ENCODE data around the gene VAPA.

Gene VAPA

GRCh38 chr18:9913526-9914333, at the start of gene VAPA:
Gene VAPA (plus strand): TSS chr18:9914016. CDS start chr18:9914257, 241 bp downstream.
- peak; percentile 49 for DNase-seq

- no peak for DNase-seq
Observed at GRCh38 chr18:9865764-9866490, 47.9 kb upstream of the VAPA start.

DNA sequence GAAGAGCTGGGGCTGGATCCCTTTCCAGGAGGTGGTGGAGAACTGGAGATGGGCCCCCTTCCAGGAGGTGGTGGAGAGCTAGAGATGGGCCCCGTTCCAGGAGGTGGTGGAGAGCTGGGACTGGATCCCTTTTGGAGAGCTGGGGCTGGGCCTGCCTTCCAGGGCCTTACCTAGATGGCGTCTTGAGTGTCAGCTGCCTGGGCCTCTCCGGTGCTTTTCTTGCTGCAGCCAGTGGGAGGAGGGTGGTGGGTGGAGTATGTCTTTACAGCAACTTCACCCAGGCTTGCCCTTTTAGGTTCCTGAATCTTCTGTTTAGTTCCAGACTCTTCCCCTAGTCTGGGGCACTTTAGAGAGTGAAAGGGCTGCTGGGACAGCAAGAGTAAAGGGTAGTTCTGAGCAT, 47.2 kb upstream of the VAPA start:
- DNase-seq = no peak

DNA sequence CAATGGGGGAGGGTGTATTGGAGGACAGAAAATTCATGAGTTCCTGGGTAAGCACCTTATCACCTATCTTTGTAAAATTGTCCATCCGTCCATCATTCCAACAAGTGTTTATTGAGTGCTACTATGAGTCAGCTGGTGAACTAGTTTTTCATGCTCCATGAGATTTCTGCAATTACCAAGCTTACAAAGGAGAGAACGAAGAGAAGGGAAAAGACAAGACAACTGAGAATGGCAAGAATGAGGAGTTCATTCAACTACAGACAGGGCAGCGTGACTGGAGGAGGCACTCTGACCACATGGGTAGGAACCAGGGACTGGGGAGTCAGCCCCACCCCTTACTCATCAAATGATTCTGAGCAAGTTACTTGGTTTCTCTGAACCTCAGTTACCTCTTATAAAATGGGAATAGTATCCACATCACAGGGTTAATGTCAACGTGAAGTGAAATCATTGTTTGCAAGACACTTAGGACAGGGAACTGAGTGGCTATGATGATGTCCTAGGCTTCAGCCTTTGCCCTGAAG, 46.7 kb upstream of the VAPA start:
- no peak for DNase-seq

DNA sequence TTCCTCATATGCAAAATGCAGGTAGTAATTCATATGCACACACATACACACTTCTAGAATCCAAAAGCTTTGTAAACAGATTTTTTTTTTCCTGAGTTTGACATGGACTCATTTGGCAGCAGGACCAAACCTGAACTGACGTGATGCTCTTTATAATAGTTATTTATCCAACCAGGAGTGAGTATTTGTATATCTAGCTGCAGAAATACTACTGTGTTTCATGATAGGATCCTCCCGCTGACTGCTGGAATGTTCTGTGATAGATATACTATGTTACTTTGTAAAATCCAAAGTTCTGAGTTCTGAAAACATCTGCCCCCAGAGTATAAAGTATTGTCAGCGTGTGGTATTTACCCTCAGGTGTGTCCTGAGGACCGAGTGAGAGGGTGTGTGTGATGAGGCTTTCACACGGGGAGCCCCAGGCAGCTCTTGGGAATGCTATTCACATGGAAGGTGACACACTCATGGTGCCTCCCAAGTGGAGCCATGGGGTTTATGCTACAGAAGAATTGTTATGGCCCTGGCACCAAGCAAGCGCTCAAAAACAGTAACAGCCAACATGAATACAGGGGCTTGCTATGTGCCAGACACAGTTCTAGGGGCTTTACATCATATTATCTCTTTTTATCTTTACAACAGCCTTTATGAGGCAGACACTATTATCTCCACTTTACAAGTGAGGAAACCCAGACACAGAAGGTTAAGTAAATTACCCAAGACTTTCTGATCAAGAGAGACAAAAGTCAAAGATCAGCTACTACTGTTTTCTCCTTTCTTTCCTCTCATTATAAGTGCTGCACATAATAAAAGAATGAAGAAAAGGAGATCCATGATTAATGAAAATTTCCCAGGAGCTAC, 44.7 kb upstream of the VAPA start:
- no peak for DNase-seq

DNA sequence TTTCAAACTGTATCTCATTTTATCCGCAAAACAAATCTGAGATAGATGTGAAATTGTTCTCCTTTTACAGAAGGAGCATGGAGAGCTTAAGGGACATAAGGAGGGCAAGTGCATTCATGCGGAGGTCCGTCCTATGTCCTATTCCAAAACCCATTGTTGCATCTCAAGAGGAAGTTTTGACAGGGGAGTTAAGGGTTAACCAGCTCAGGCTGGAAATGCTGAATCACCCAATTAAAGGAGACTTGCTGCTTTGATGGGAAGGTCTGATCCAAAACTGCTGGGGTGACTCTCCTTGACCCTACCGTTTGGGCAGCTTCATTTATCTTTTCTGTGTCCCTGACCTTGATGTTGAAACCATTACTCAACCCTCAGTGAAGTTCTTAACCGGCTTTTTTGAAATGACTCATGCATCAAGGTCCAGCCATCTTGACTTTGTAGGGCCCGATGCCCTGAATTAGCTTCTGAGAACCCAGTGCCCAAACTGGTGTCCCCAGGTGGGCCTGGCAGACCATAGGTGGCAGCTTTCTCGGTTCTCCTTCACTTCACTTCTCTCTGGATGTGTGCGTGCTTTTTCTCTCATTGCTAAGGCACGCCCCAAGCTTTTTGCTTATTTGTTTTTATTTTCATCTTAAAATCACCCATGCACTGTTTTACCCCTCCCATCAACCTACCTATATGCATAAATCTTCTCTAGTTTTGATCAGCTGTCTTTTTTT, 43.9 kb upstream of the VAPA start:
- no peak for DNase-seq

DNA sequence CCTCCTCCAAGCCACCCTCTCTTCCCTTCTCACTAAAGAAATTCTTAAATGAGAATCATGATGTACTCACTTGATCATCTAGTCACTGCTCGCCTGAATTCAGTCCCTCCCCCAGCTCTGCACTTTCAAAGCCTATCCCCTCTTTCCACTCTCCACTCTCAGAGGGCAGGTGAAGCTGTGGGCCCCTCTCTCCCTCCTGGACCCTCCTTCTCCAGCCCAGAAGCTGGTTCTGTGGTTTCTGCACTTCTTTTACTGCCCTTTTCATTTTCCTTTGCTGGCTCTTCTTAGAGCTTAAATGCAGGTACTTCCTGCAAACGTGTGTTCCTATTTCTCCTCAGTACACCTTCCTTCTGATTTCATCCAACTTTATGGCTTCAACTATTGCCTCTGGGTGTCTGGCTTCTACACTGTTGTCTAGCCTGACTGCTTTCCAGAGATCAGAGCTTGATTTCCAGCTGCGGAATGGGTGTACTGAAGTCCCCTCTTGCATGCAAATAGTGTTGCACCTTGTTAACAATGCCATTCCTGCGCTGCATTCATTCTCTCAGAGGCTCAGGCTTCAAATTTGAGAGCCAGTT, 43.3 kb upstream of the VAPA start:
- DNase-seq = no peak

DNA sequence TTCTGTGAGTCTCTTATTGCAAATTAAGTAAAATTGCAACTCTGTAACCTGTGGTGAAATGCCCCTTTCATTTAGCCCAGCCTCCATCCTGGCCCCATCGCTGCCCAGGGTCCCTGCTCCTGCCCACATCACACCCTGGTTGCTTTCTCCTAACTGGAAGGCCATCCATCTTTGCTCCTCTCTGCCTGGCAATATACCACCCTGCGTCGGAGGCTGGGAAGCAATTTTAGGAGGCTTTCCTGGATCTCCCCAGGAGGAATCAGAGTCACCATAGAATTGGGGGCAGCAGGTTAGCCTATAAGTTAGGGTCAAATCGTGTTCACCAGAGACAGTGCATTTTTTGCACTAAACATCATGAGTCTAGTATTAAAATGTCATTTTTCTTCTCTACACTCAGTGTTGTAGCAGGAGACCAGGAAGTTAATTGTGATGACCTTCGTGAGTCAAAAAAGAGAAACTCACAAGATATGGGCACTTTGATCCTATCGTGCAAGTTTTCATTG, 42.5 kb upstream of the VAPA start:
- no peak for DNase-seq

DNA sequence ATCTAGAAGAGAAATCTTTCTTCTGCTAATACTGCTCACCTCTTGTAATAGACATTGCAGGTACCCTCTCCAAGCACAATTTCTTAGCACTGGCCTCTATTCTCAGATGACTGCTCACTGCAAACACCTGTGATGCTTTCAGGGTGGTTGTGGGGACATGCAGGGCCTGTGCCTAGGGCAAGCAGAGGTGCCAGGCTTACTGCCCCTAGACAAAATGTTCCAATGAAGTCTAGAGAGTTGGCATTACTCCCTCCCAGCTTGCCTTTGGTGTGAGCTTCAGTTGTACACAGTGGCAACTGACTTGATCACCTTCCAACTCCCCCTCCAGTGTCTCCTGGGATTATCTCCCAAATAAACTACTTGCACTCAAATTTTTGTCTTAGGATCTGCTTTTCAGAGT, 41.0 kb upstream of the VAPA start:
- no peak for DNase-seq

- no peak for DNase-seq
Observed at GRCh38 chr18:9874728-9875127, 39.1 kb upstream of the VAPA start.

GRCh38 chr18:9876212-9876866, 37.5 kb upstream of the VAPA start:
- no peak for DNase-seq

DNA sequence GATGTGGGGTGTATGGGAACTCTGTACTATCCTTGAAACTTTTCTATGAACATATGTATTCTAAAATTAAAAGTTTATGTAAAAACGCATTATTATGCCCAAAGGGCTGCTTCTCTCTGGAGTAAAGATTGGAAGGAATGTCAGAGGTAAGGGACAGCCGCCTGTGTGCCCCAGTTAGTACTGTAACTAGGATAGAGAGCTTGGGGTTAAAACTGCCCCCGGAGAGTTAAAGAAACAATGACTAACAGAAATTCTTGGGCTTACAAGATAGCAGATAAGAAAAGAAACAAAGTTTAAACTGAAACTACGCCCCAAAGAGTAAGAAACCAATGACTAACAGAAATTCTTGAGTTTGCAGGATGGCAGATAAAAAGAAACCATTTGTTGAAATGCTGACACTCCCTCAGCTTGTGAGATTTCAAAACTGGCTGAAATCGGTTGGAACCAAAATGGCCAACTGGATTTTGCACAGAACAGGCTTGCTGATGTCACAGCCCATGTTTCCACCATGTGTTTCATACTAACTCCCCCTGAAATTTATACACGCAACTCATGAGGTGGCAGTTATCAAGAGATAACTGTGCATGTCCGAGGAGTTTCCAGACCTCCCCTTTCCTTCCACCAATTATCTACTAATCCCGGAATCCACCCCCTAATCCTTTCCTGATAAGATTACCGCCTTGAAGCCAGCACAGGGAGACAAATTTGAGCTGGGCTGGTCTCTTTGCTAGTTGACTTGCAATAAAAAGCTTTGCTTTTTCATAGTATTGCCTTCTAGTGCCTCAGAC, 36.8 kb upstream of the VAPA start:
- no peak for DNase-seq

- no peak for DNase-seq
Observed at GRCh38 chr18:9877655-9878014, 36.2 kb upstream of the VAPA start.

GRCh38 chr18:9878095-9878494, 35.7 kb upstream of the VAPA start:
- no peak for DNase-seq

DNA sequence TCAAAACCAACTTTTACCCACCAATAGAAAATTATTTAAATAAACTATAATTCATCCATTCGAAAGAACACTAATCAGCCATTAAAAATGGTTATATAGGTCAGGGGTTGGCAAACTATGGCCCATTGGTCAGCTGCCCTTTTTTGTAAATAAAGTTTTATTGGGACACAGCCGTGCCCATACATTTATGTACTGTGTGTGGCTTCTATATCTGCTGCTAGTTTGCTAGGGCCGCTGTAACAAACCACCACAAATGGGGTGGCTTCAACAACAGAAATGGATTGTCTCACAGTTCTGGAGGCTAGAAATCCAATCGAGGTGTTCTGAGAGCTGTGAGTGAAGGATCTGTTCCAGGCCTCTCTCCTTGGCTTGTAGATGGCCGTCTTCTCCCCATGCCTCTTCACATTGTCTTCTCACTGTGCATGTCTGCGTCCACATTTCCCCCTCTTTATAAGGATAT, 35.0 kb upstream of the VAPA start:
- DNase-seq = no peak

DNA sequence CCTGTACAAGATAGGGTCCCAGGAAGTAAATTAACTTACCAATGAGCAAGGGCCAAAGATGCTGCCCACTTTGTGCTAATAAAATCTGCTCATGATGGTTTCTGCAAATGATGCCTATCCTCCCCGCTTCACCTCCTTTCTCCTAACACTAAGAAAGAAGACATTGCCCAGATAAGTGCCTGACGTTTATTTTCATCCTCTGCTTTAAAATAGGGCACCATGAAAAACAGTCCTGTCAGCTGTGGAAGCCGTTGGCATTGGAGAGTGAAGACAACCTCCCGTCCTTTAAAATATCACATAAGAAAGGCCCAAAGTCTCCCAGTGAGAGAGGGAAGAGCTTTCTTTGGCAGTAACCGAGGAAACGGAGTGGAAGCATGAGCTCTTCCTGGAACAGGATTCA, 29.7 kb upstream of the VAPA start:
- no peak for DNase-seq

DNA sequence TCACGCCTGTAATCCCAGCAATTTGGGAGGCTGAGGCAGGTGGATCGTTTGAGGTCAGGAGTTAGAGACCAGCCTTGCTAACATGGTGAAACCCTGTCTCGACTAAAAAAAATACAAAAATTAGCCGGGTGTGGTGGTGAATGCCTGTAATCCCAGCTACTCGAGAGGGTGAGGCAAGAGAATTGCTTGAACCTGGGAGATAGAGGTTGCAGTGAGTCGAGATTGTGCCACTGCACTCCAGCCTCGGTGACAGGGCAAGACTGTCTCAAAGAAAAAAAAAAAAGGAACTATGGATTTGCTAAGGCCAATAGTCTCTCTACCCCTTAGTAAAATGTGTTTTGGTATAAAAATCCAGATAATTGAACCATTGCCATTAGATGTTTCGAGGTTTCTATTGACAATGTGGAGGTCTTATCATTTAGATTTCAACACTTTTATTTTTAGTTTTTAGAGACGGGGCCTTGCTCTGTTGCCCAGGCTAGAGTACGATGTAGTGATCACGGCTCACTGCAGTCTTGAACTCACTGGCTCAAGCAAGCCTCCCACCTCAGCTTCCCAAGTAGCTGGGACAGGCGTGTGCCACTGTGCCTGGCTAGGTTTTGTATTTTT, 29.2 kb upstream of the VAPA start:
- no peak for DNase-seq

- DNase-seq = no peak
Observed at GRCh38 chr18:9885170-9886004, 28.4 kb upstream of the VAPA start, which contains the start of gene TXNDC2. Gene TXNDC2 (plus strand): TSS chr18:9885973. CDS start chr18:9886681, 708 bp downstream.

GRCh38 chr18:9886005-9886348, 27.8 kb upstream of the VAPA start:
- DNase-seq = no peak

Data from NCI-H2029 treated with DMSO at 0.1 percent for 48 hours (cell line).